Lower lobe of right lung (tissue), 2 donors: ENCODE results near the gene SLAMF9. TPM values are rescaled to one million over a fixed set of nuclear protein-coding genes. Genes with fewer than 3 reads are reported as not detected.

Source experiments
- ATAC-seq, 2 donors: fragments of 200-7000 bp; cut with Tn5 transposase; one replicate each; pipeline ENCODE4 v1.9.1; 2020 to 2022; ENCODE audit warnings: mild to moderate bottlenecking in 2 of 2, moderate library complexity in 2 of 2
- DNase-seq: peaks from one replicate; pipeline ENCODE4 v3.0.0-alpha.2; 2020
- H3K27ac ChIP-seq: fragments of 200-600 bp; one replicate; pipeline ENCODE4 v1.8.0; 2022
- H3K27me3 ChIP-seq: fragments of 200-600 bp; one replicate; pipeline ENCODE4 v1.8.0; 2022; ENCODE audit warnings: low read depth
- H3K36me3 ChIP-seq: fragments of 200-600 bp; one replicate; pipeline ENCODE4 v1.8.0; 2022; ENCODE audit warnings: mild to moderate bottlenecking
- H3K4me1 ChIP-seq: fragments of 200-600 bp; one replicate; pipeline ENCODE4 v1.8.0; 2022
- H3K4me3 ChIP-seq: fragments of 200-600 bp; one replicate; pipeline ENCODE4 v1.8.0; 2022; ENCODE audit warnings: mild to moderate bottlenecking
- H3K9me3 ChIP-seq: fragments of 200-600 bp; one replicate; pipeline ENCODE4 v1.8.0; 2022
- CTCF ChIP-seq: fragments of 200-600 bp; IDR thresholded peaks from one replicate; pipeline ENCODE4 v1.8.0; 2022; ENCODE audit warnings: antibody characterized with exemption, mild to moderate bottlenecking
- intact Hi-C: fragments of 100-400 bp; cut with DNase I; formaldehyde crosslinking; loops from one replicate; pipeline ENCODE4 v1.11.0; 2022
- total RNA-seq: library from RNA; stranded (reverse); fragmentation: NEBNext Ultra II Directional; extraction: Animal tissue kit (Norgen Biotek cat#: 25700); gene quantifications from one replicate; pipeline ENCODE4 v1.2.1, GENCODE V29; 2021
- donor health status: DM: no; HTN: yes; CAD: no; lungs with severe emphysema.

SLAMF9 gene
- total RNA-seq, 1 donor from 2014 or later: not detected

GRCh38 chr1:159987186-159987585, 33.1 kb upstream of the SLAMF9 start:
- no peak overlapping the region for H3K4me3 ChIP-seq
- DNase-seq (no peak), ATAC-seq (no peak)
- no peaks in the 10 kb centered on the region for H3K9me3 ChIP-seq
- no peak overlapping the region for H3K27ac ChIP-seq
- intact Hi-C loops: no loop called here
- no peaks in the 10 kb centered on the region for H3K27me3 ChIP-seq
- H3K36me3 ChIP-seq: no peaks in the 10 kb centered on the region
- peaks cover 6% of the 10 kb centered on the region for H3K4me1 ChIP-seq
- no peak for TF ChIP-seq CTCF

- intact Hi-C loops: no loop called here
- no peak for ATAC-seq
- no peak for TF ChIP-seq CTCF
These were observed 32.5 kb upstream of the SLAMF9 start for GRCh38 chr1:159986531-159986930.

GRCh38 chr1:159986093-159986492, 32.1 kb upstream of the SLAMF9 start:
- Histone ChIP-seq H3K36me3 (no peaks in the 10 kb centered on the region), H3K9me3 (no peaks in the 10 kb centered on the region), H3K4me3 (no peak overlapping the region), H3K4me1 (no peaks in the 10 kb centered on the region), H3K27ac (no peak overlapping the region), H3K27me3 (no peaks in the 10 kb centered on the region)
- ATAC-seq (no peak), DNase-seq (no peak)
- intact Hi-C loops: no loop called here
- TF ChIP-seq CTCF: no peak

More at GRCh38 chr1:159986531-159986930, 32.5 kb upstream of the SLAMF9 start:
- Histone ChIP-seq H3K4me3 (no peak overlapping the region), H3K9me3 (no peaks in the 10 kb centered on the region), H3K27ac (no peak overlapping the region), H3K4me1 (peaks cover 3% of the 10 kb centered on the region), H3K27me3 (no peaks in the 10 kb centered on the region), H3K36me3 (no peaks in the 10 kb centered on the region)
- DNase-seq: no peak

- TF ChIP-seq CTCF: no peak
- H3K4me1 ChIP-seq: no peaks in the 10 kb centered on the region
- H3K27me3 ChIP-seq: no peaks in the 10 kb centered on the region
- H3K9me3 ChIP-seq: no peaks in the 10 kb centered on the region
- DNase-seq (no peak), ATAC-seq (no peak)
- no peak overlapping the region for H3K4me3 ChIP-seq
- intact Hi-C loops: no loop called here
- H3K27ac ChIP-seq: no peak overlapping the region
- H3K36me3 ChIP-seq: no peaks in the 10 kb centered on the region
These were observed 31.4 kb upstream of the SLAMF9 start for GRCh38 chr1:159985473-159985872.

GRCh38 chr1:159983681-159984080, 29.6 kb upstream of the SLAMF9 start:
- no peak for ATAC-seq
- Histone ChIP-seq H3K27me3 (no peaks in the 10 kb centered on the region), H3K9me3 (no peaks in the 10 kb centered on the region), H3K4me1 (no peaks in the 10 kb centered on the region), H3K4me3 (no peak overlapping the region), H3K36me3 (no peaks in the 10 kb centered on the region), H3K27ac (no peak overlapping the region)
- no peak for DNase-seq
- intact Hi-C loops: no loop called here
- no peak for TF ChIP-seq CTCF

- ATAC-seq (no peak), DNase-seq (no peak)
- no peak for TF ChIP-seq CTCF
- no peaks in the 10 kb centered on the region for H3K27me3 ChIP-seq
- no peaks in the 10 kb centered on the region for H3K36me3 ChIP-seq
- no peak overlapping the region for H3K4me3 ChIP-seq
- H3K9me3 ChIP-seq: no peaks in the 10 kb centered on the region
- H3K4me1 ChIP-seq: no peaks in the 10 kb centered on the region
- H3K27ac ChIP-seq: no peak overlapping the region
- intact Hi-C loops: no loop called here
These were observed 28.2 kb upstream of the SLAMF9 start for GRCh38 chr1:159982280-159982679.
